H9 (cell line): Measurements from ENCODE around the gene UMOD. TPM values are rescaled to one million over a fixed set of nuclear protein-coding genes. Genes with fewer than 3 reads are reported as not detected.

Experiments
- DNase-seq: peaks from one replicate; pipeline ENCODE4 v3.0.0-alpha.2; 2017
- H2AFZ ChIP-seq: one replicate; pipeline ENCODE4 v1.6.1; 2013; ENCODE audit warnings: mild to moderate bottlenecking, low read length, control low read depth, moderate library complexity
- H2AK5ac ChIP-seq: 2 replicates; pipeline ENCODE4 v1.6.1; 2013; ENCODE audit warnings: low read length, control low read depth, mixed read lengths; ENCODE audit not compliant: insufficient read length
- H2BK120ac ChIP-seq: one replicate; pipeline ENCODE4 v1.6.1; 2013; ENCODE audit warnings: low read depth, mild to moderate bottlenecking, low read length, control low read depth, inconsistent platforms; ENCODE audit not compliant: poor library complexity, severe bottlenecking
- H2BK12ac ChIP-seq: 2 replicates; pipeline ENCODE4 v1.6.1; 2013; ENCODE audit warnings: low read length, control low read depth, mixed read lengths, low read depth; ENCODE audit not compliant: insufficient read length
- H2BK15ac ChIP-seq: 2 replicates; pipeline ENCODE4 v1.6.1; 2013; ENCODE audit warnings: low read depth, low read length, control low read depth
- H2BK20ac ChIP-seq: one replicate; pipeline ENCODE4 v1.6.1; 2013; ENCODE audit warnings: low read depth, mild to moderate bottlenecking, low read length, control low read depth, inconsistent platforms; ENCODE audit not compliant: poor library complexity, severe bottlenecking
- H2BK5ac ChIP-seq: 2 replicates; pipeline ENCODE4 v1.6.1; 2013; ENCODE audit warnings: low read length, control low read depth, mixed read lengths; ENCODE audit not compliant: insufficient read length
- H3K14ac ChIP-seq: 2 replicates; pipeline ENCODE4 v1.6.1; 2013; ENCODE audit warnings: low read length, control low read depth; ENCODE audit not compliant: insufficient read depth
- H3K18ac ChIP-seq: 2 replicates; pipeline ENCODE4 v1.6.1; 2013; ENCODE audit warnings: low read depth, mild to moderate bottlenecking, mixed read lengths, low read length, control low read depth; ENCODE audit not compliant: insufficient read length
- H3K23ac ChIP-seq: 2 replicates; pipeline ENCODE4 v1.6.1; 2013; ENCODE audit warnings: low read length, control low read depth, mixed read lengths, low read depth; ENCODE audit not compliant: insufficient read length
- H3K23me2 ChIP-seq: 2 replicates; pipeline ENCODE4 v1.6.1; 2013; ENCODE audit warnings: low read depth, mild to moderate bottlenecking, mixed read lengths, low read length, control low read depth; ENCODE audit not compliant: insufficient read length, poor library complexity, severe bottlenecking
- H3K27ac ChIP-seq: 2 replicates; pipeline ENCODE4 v1.5.1; 2013; ENCODE audit warnings: low read length, control low read depth, mixed read lengths, low read depth; ENCODE audit not compliant: insufficient read length
- H3K27me3 ChIP-seq: 2 replicates; pipeline ENCODE4 v1.6.1; 2013; ENCODE audit warnings: low read length, control low read depth, inconsistent platforms; ENCODE audit not compliant: insufficient read depth
- H3K4ac ChIP-seq: 2 replicates; pipeline ENCODE4 v1.6.1; 2013; ENCODE audit warnings: low read depth, mild to moderate bottlenecking, control low read depth, inconsistent platforms, low read length, moderate library complexity
- H3K4me1 ChIP-seq: 2 replicates; pipeline ENCODE4 v1.6.1; 2013; ENCODE audit warnings: low read length, control low read depth, inconsistent platforms; ENCODE audit not compliant: insufficient read depth
- H3K4me2 ChIP-seq: 2 replicates; pipeline ENCODE4 v1.6.1; 2013; ENCODE audit warnings: low read length, control low read depth, mixed read lengths; ENCODE audit not compliant: insufficient read length, insufficient read depth
- H3K56ac ChIP-seq: 2 replicates; pipeline ENCODE4 v1.6.1; 2013; ENCODE audit warnings: low read depth, mild to moderate bottlenecking, mixed read lengths, low read length, control low read depth; ENCODE audit not compliant: insufficient read length
- H3K79me1 ChIP-seq: 2 replicates; pipeline ENCODE4 v1.6.1; 2013; ENCODE audit warnings: low read depth, mild to moderate bottlenecking, moderate library complexity, low read length, control low read depth, inconsistent platforms; ENCODE audit not compliant: insufficient read depth, poor library complexity, severe bottlenecking
- H3K79me2 ChIP-seq: 2 replicates; pipeline ENCODE4 v1.6.1; 2013; ENCODE audit warnings: low read length, control low read depth, inconsistent platforms; ENCODE audit not compliant: insufficient read depth
- H3K9ac ChIP-seq: 2 replicates; pipeline ENCODE4 v1.6.1; 2013; ENCODE audit warnings: low read length, control low read depth, mixed read lengths; ENCODE audit not compliant: insufficient read length; ENCODE audit errors: extremely low read depth
- H3K9me3 ChIP-seq: one replicate; pipeline ENCODE4 v1.6.1; 2013; ENCODE audit warnings: low read depth, low read length, inconsistent platforms; ENCODE audit not compliant: control insufficient read depth
- H3T11ph ChIP-seq: one replicate; pipeline ENCODE4 v1.6.1; 2013; ENCODE audit warnings: mild to moderate bottlenecking, low read length, control low read depth, inconsistent platforms
- H4K20me1 ChIP-seq: one replicate; pipeline ENCODE4 v1.6.1; 2013; ENCODE audit not compliant: control insufficient read depth, insufficient read length, insufficient read depth
- H4K5ac ChIP-seq: 2 replicates; pipeline ENCODE4 v1.6.1; 2013; ENCODE audit warnings: low read depth, mild to moderate bottlenecking, mixed read lengths, low read length, control low read depth; ENCODE audit not compliant: insufficient read length
- H4K8ac ChIP-seq: replicated peaks from 2 replicates; pipeline ENCODE4 v1.6.1; 2013; ENCODE audit warnings: low read length, control low read depth, mixed read lengths, low read depth; ENCODE audit not compliant: insufficient read length
- H4K91ac ChIP-seq: 2 replicates; pipeline ENCODE4 v1.6.1; 2013; ENCODE audit warnings: low read depth, mild to moderate bottlenecking, moderate library complexity, mixed read lengths, low read length, control low read depth; ENCODE audit not compliant: insufficient read length
- H3K27ac Mint-ChIP-seq, 3 experiments: 2 replicates in 2 of 3; 3 replicates in 1 of 3; pipeline ENCODE4 v1.8.0; 2020 to 2021; ENCODE audit warnings: mixed read lengths in 3 of 3, mild to moderate bottlenecking in 1 of 3, moderate library complexity in 1 of 3
- H3K27me3 Mint-ChIP-seq: 2 replicates; pipeline ENCODE4 v1.8.0; 2021; ENCODE audit warnings: low read depth, mild to moderate bottlenecking, moderate library complexity, mixed read lengths
- H3K36me3 Mint-ChIP-seq, 3 experiments: 2 replicates in 2 of 3; 3 replicates in 1 of 3; pipeline ENCODE4 v1.8.0; 2020 to 2021; ENCODE audit warnings: low read depth in 3 of 3, mixed read lengths in 3 of 3; ENCODE audit not compliant: insufficient read depth in 1 of 3
- H3K4me1 Mint-ChIP-seq, 2 experiments: 2 replicates each; pipeline ENCODE4 v1.8.0; 2020; ENCODE audit warnings: mixed read lengths in 2 of 2
- H3K4me3 Mint-ChIP-seq, 2 experiments: 2 replicates in 1 of 2; 3 replicates in 1 of 2; pipeline ENCODE4 v1.8.0; 2020 to 2021; ENCODE audit warnings: mild to moderate bottlenecking in 2 of 2, mixed read lengths in 2 of 2, moderate library complexity in 1 of 2
- H3K9me3 Mint-ChIP-seq, 2 experiments: 2 replicates in 1 of 2; 3 replicates in 1 of 2; pipeline ENCODE4 v1.8.0; 2020; ENCODE audit warnings: mild to moderate bottlenecking in 2 of 2, mixed read lengths in 2 of 2, moderate library complexity in 1 of 2
- CTCF ChIP-seq: fragments of 200-600 bp; sonication (generic); conservative IDR thresholded peaks from 3 replicates; pipeline ENCODE4 v1.8.0; 2021; ENCODE audit warnings: antibody characterized with exemption, mild to moderate bottlenecking
- WGBS: extraction: QIAGEN DNeasy Blood & Tissue Kit; methylation state at CpG from one replicate; pipeline ENCODE4 v1.1.7; 2013; ENCODE audit warnings: missing lambda C conversion rate, low lambda C conversion rate, mixed read lengths; ENCODE audit not compliant: insufficient read length; ENCODE audit errors: extremely low coverage; 5-methylcytosine and 5-hydroxymethylcytosine counted together
- total RNA-seq: library from RNA; stranded (reverse); gene quantifications from 2 replicates; pipeline ENCODE4 v1.2.1, GENCODE V29; 2021

Gene UMOD
- total RNA-seq, 1 experiment from 2014 or later = not detected

GRCh38 chr16:20307791-20308190, 44.7 kb downstream of the UMOD start:
- H3K9me3 Mint-ChIP-seq = peaks cover 0 to 4% of the 10 kb centered on the region in 2 experiments; a peak in 1 of 5 replicates
- Histone ChIP-seq H2AK5ac (no peak overlapping the region), H2BK12ac (no peak overlapping the region), H3K27me3 (no peaks in the 10 kb centered on the region), H3K27ac (no peak overlapping the region), H3T11ph (no peak overlapping the region), H2BK5ac (no peak overlapping the region), H2BK15ac (no peak overlapping the region), H3K4ac (no peak overlapping the region), H2AFZ (no peak overlapping the region), H3K9me3 (no peaks in the 10 kb centered on the region), H4K91ac (no peak overlapping the region), H4K8ac (no peak overlapping the region), H3K56ac (no peak overlapping the region), H3K23me2 (no peaks in the 10 kb centered on the region), H4K5ac (no peak overlapping the region), H3K18ac (no peak overlapping the region), H3K9ac (no peak overlapping the region), H2BK20ac (no peak overlapping the region), H4K20me1 (no peaks in the 10 kb centered on the region), H3K4me2 (no peak overlapping the region), H3K14ac (no peak overlapping the region), H3K79me2 (no peaks in the 10 kb centered on the region), H3K23ac (no peak overlapping the region), H3K79me1 (no peaks in the 10 kb centered on the region), H3K4me1 (no peaks in the 10 kb centered on the region), H2BK120ac (no peak overlapping the region)
- TF ChIP-seq CTCF = no peak
- no CpG with 5 or more reads among the region's 7 CpGs for WGBS
- H3K4me3 Mint-ChIP-seq = no peak overlapping the region
- DNase-seq = no peak
- no peaks in the 10 kb centered on the region for H3K4me1 Mint-ChIP-seq
- no peaks in the 10 kb centered on the region for H3K36me3 Mint-ChIP-seq
- no peaks in the 10 kb centered on the region; the same call in 1 of the 2 replicates for H3K27me3 Mint-ChIP-seq
- no peak overlapping the region; a peak in 1 of 7 replicates for H3K27ac Mint-ChIP-seq
